IMR-90 (cell line): ENCODE data around the gene ZNF358. TPM values are rescaled to one million over a fixed set of nuclear protein-coding genes. Genes with fewer than 3 reads are reported as not detected.

Experiments
- ATAC-seq: fragments of 200-7000 bp; cut with Tn5 transposase; 2 replicates; pipeline ENCODE4 v1.9.1; 2020; ENCODE audit warnings: low read depth, mild to moderate bottlenecking, moderate library complexity
- BruUV-seq: library from RNA; stranded (reverse); fragments of 400-500 nt; replicated peaks from 2 replicates; lab custom pipeline; 2021; lab: Mats Ljungman, UMichigan
- CTCF ChIA-PET: fragments of 300-600 bp; formaldehyde crosslinking; extraction: SDS; loops from one replicate; lab custom pipeline; 2021; ENCODE audit warnings: antibody characterized with exemption; lab: Yijun Ruan, JAX
- POLR2A ChIA-PET: fragments of 300-600 bp; sonication (Branson Sonifier 250); formaldehyde crosslinking; loops from one replicate; lab custom pipeline; 2022; ENCODE audit warnings: antibody characterized with exemption; ENCODE audit not compliant: unreplicated experiment; lab: Charles Lee
- DNase-seq: peaks from one replicate; pipeline ENCODE4 v3.0.0; 2013
- H2AFZ ChIP-seq: replicated peaks from 2 replicates; pipeline ENCODE3; 2013; ENCODE audit warnings: low read length, mild to moderate bottlenecking; ENCODE audit not compliant: poor library complexity
- H2AK5ac ChIP-seq: 2 replicates; pipeline ENCODE4 v1.6.1; 2013; ENCODE audit warnings: low read depth, low read length, inconsistent platforms
- H2AK9ac ChIP-seq: replicated peaks from 2 replicates; pipeline ENCODE3; 2013; ENCODE audit warnings: mild to moderate bottlenecking, low read depth, low read length, moderate library complexity; ENCODE audit not compliant: poor library complexity
- H2BK120ac ChIP-seq: 2 replicates; pipeline ENCODE4 v1.6.1; 2013; ENCODE audit warnings: low read depth, low read length, inconsistent platforms
- H2BK15ac ChIP-seq: 3 replicates; pipeline ENCODE4 v1.6.1; 2013; ENCODE audit warnings: low read depth, low read length, inconsistent platforms
- H2BK20ac ChIP-seq: 2 replicates; pipeline ENCODE4 v1.6.1; 2013; ENCODE audit warnings: low read depth, mild to moderate bottlenecking, inconsistent platforms, low read length, moderate library complexity
- H2BK5ac ChIP-seq: 2 replicates; pipeline ENCODE4 v1.6.1; 2013; ENCODE audit warnings: mild to moderate bottlenecking, low read depth, low read length, inconsistent platforms; ENCODE audit not compliant: poor library complexity, severe bottlenecking
- H3K14ac ChIP-seq: replicated peaks from 2 replicates; pipeline ENCODE4 v1.6.1; 2013; ENCODE audit warnings: low read depth, low read length, inconsistent platforms
- H3K18ac ChIP-seq: 2 replicates; pipeline ENCODE4 v1.6.1; 2013; ENCODE audit warnings: low read depth, low read length, control low read depth
- H3K23ac ChIP-seq: 2 replicates; pipeline ENCODE4 v1.6.1; 2013; ENCODE audit warnings: low read depth, low read length, inconsistent platforms
- H3K27ac ChIP-seq: 2 replicates; pipeline ENCODE4 v1.5.1; 2013; ENCODE audit warnings: mild to moderate bottlenecking, control low read depth, low read length; ENCODE audit not compliant: insufficient read depth
- H3K27me3 ChIP-seq: 2 replicates; pipeline ENCODE4 v1.6.1; 2013; ENCODE audit warnings: low read length; ENCODE audit not compliant: control insufficient read depth, insufficient read depth
- H3K36me3 ChIP-seq: 2 replicates; pipeline ENCODE4 v1.6.1; 2013; ENCODE audit warnings: low read length, mixed read lengths; ENCODE audit not compliant: control insufficient read depth, insufficient read depth
- H3K4ac ChIP-seq: 2 replicates; pipeline ENCODE4 v1.6.1; 2013; ENCODE audit warnings: low read depth, low read length, inconsistent platforms
- H3K4me1 ChIP-seq: 2 replicates; pipeline ENCODE4 v1.6.1; 2013; ENCODE audit warnings: low read length, mixed read lengths; ENCODE audit not compliant: control insufficient read depth, insufficient read depth
- H3K4me2 ChIP-seq: 2 replicates; pipeline ENCODE4 v1.6.1; 2013; ENCODE audit warnings: low read depth, mild to moderate bottlenecking, control low read depth, low read length, moderate library complexity
- H3K4me3 ChIP-seq: 2 replicates; pipeline ENCODE4 v1.5.1; 2013; ENCODE audit warnings: low read depth, mild to moderate bottlenecking, control low read depth, low read length, moderate library complexity; ENCODE audit not compliant: insufficient read depth
- H3K56ac ChIP-seq: 2 replicates; pipeline ENCODE4 v1.6.1; 2013; ENCODE audit warnings: low read length, inconsistent platforms; ENCODE audit not compliant: insufficient read depth; ENCODE audit errors: extremely low read depth
- H3K79me1 ChIP-seq, 2 experiments: 2 replicates each; pipeline ENCODE4 v1.6.1; 2013; ENCODE audit warnings: low read length in 2 of 2, inconsistent platforms in 1 of 2, low read depth in 1 of 2
- H3K9ac ChIP-seq: 2 replicates; pipeline ENCODE4 v1.6.1; 2013; ENCODE audit warnings: low read depth, low read length, control low read depth
- H3K9me1 ChIP-seq: 2 replicates; pipeline ENCODE4 v1.6.1; 2013; ENCODE audit warnings: low read length, inconsistent platforms; ENCODE audit not compliant: insufficient read depth
- H3K9me3 ChIP-seq: 2 replicates; pipeline ENCODE4 v1.6.1; 2013; ENCODE audit warnings: low read length; ENCODE audit not compliant: control insufficient read depth, insufficient read depth
- H4K20me1 ChIP-seq: 2 replicates; pipeline ENCODE4 v1.6.1; 2013; ENCODE audit warnings: low read length, inconsistent platforms; ENCODE audit not compliant: insufficient read depth
- H4K5ac ChIP-seq: 2 replicates; pipeline ENCODE4 v1.6.1; 2013; ENCODE audit warnings: mild to moderate bottlenecking, low read depth, low read length, control low read depth
- H4K8ac ChIP-seq, 2 experiments: 2 replicates each; pipeline ENCODE4 v1.6.1; 2013; ENCODE audit warnings: low read depth in 2 of 2, low read length in 2 of 2, control low read depth in 1 of 2, inconsistent platforms in 1 of 2
- H4K91ac ChIP-seq: 2 replicates; pipeline ENCODE4 v1.6.1; 2013; ENCODE audit warnings: low read depth, low read length, inconsistent platforms; ENCODE audit not compliant: insufficient read depth
- FOS ChIP-seq: fragments of 150-350 bp; IDR thresholded peaks from 2 replicates; pipeline ENCODE4 v1.6.1; 2016; ENCODE audit warnings: low read depth, low read length
- RAD21 ChIP-seq: IDR thresholded peaks from 2 replicates; pipeline ENCODE4 v1.6.1; 2012; ENCODE audit warnings: low read length, improper control_type of control experiment
- WGBS, 2 experiments: methylation state at CpG; one replicate each; pipeline versions ENCODE4 v1.1.5 to v1.1.7; 2013; ENCODE audit warnings: missing lambda C conversion rate in 2 of 2; ENCODE audit not compliant: insufficient read length in 1 of 2; ENCODE audit errors: extremely low coverage in 2 of 2; 5-methylcytosine and 5-hydroxymethylcytosine counted together
- dilution Hi-C: fragments of 300-500 bp; cut with HindIII; formaldehyde crosslinking; loops from one replicate; pipeline ENCODE4 v1.14.3; 2018; ENCODE audit warnings: low sequenced_read_pairs; ENCODE audit not compliant: unreplicated experiment
- in situ Hi-C: fragments of 300-500 bp; cut with MboI; formaldehyde crosslinking; loops from 3 replicates; pipeline ENCODE4 v1.14.3; 2019; ENCODE audit warnings: low sequenced_read_pairs, inconsistent platforms, mixed read lengths
- intact Hi-C: fragments of 100-400 bp; cut with micrococcal nuclease; formaldehyde crosslinking; loops from 2 replicates; pipeline ENCODE4 v1.10.0; 2022
- polyA plus RNA-seq, 3 experiments: library from polyadenylated mRNA; depleted of rRNA; stranded (reverse); fragments of >200 nt; gene quantifications; 2 replicates each; pipeline ENCODE4 v1.2.3, GENCODE V29; 2012; ENCODE audit warnings: low replicate concordance in 1 of 3
- total RNA-seq: library from RNA; depleted of rRNA; stranded (reverse); fragments of >200 nt; gene quantifications from 2 replicates; pipeline ENCODE4 v1.2.3, GENCODE V29; 2012

The ZNF358 gene
- total and polyA plus RNA-seq, 2 of the 4 experiments (the other 2 are of a cell fraction), result 5.4 to 30.7 TPM

GRCh38 chr19:7539827-7540425 lies 24.0 kb downstream of the ZNF358 start:
- no peak for ATAC-seq
- no peak overlapping the region for H3K9ac ChIP-seq
- H2AK9ac ChIP-seq, result no peak overlapping the region
- no TSS peak for BruUV-seq
- dilution Hi-C loops, result no loop called here
- no peak overlapping the region for H2AFZ ChIP-seq
- H4K20me1 ChIP-seq, result no peaks in the 10 kb centered on the region
- H3K4me2 ChIP-seq, result no peak overlapping the region
- no peak overlapping the region for H2AK5ac ChIP-seq
- H2BK15ac ChIP-seq, result no peak overlapping the region
- no peaks in the 10 kb centered on the region for H3K9me3 ChIP-seq
- in situ Hi-C loops, result no loop called here
- no peak overlapping the region for H4K5ac ChIP-seq
- H3K4me1 ChIP-seq, result peaks cover 3% of the 10 kb centered on the region; the same call in 1 of the 2 replicates
- no peak overlapping the region for H4K91ac ChIP-seq
- 93% methylated on average over 7 of the region's 28 CpGs; no CpG with 5 or more reads in 1 of the 2 experiments for WGBS, 2 experiments
- H3K18ac ChIP-seq, result no peak overlapping the region
- no peaks in the 10 kb centered on the region for H3K27me3 ChIP-seq
- H2BK120ac ChIP-seq, result no peak overlapping the region
- no peak for DNase-seq
- H3K9me1 ChIP-seq, result peaks cover 3% of the 10 kb centered on the region; the same call in 1 of the 2 replicates
- no peak overlapping the region for H3K27ac ChIP-seq
- TF ChIP-seq RAD21 (no peak), FOS (no peak)
- POLR2A ChIA-PET, result no interaction called here
- H2BK5ac ChIP-seq, result no peak overlapping the region
- no peak overlapping the region for H3K23ac ChIP-seq
- CTCF ChIA-PET, result no interaction called here
- intact Hi-C loops, result no loop called here
- no peak overlapping the region for H3K14ac ChIP-seq
- H4K8ac ChIP-seq, result no peak overlapping the region
- H2BK20ac ChIP-seq, result no peak overlapping the region
- H3K4me3 ChIP-seq, result no peak overlapping the region
- H3K56ac ChIP-seq, result no peak overlapping the region
- peaks cover 38% of the 10 kb centered on the region for H3K36me3 ChIP-seq
- H3K79me1 ChIP-seq, result peaks cover 11% of the 10 kb centered on the region in 2 experiments; a peak in 2 of 4 replicates
- H3K4ac ChIP-seq, result no peak overlapping the region
